Measurements from ENCODE around the gene TBATA. TPM values are rescaled to one million over a fixed set of nuclear protein-coding genes. Genes with fewer than 3 reads are reported as not detected.
A peak's percentile ranks its signal among the peaks of the same experiment; 100 is the strongest.

Gene TBATA, protein sequence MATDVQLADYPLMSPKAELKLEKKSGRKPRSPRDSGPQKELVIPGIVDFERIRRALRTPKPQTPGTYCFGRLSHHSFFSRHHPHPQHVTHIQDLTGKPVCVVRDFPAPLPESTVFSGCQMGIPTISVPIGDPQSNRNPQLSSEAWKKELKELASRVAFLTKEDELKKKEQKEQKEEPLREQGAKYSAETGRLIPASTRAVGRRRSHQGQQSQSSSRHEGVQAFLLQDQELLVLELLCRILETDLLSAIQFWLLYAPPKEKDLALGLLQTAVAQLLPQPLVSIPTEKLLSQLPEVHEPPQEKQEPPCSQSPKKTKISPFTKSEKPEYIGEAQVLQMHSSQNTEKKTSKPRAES
- 0.16 TPM for polyA plus RNA-seq
- long read RNA-seq, donor 1 = 0 reads
- long read RNA-seq, donor 2 = 0 reads
- long read RNA-seq, donor 3 = 0 reads
- long read RNA-seq, donor 4 = 0 reads
- long read RNA-seq, donor 5 = 0 reads
- long read RNA-seq, donor 6 = 0 reads
- long read RNA-seq, donor 7 = 0 reads
- long read RNA-seq, donor 8 = 0 reads
- long read RNA-seq, donor 9 = 0 reads
- long read RNA-seq, donor 10 = 0 reads
- long read RNA-seq, donor 11 = 0 reads

DNA sequence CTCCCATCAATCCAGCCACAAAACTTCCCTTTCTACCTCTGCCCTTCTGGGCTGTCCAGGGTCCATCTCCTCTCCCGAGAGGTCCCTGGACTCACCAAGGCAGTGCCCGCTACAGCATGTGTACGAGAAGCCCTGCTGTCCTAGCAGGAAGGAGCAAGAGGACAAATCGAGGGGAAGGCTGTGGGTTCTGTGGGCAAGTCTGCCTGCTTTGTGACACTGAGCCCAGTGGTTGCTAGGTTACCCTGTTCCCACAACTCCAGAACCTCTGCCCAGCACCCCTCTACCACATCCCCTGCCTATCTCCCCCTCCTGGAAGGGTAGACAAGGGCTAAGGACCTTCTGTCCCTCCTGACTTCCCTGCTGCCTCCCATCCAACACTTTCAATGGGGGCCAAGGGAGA is at the start of gene TBATA:
TSS of gene TBATA (minus strand) at position 188 of the 400 bp plus-strand sequence. CDS start 1,998 bp downstream, outside the sequence.
- Histone ChIP-seq H3K36me3 (ENCODE audit: control insufficient read depth, insufficient read depth, low read length) (no peaks in the 10 kb centered on the region), H3K27ac (ENCODE audit: low read length) (no peak within 1 kb of the TSS), H3K4me3 (ENCODE audit: low read length) (no peak within 1 kb of the TSS), H3K9me3 (ENCODE audit: control insufficient read depth, low read depth, low read length) (no peaks in the 10 kb centered on the region), H3K27me3 (ENCODE audit: control insufficient read depth, insufficient read depth, low read length) (no peaks in the 10 kb centered on the region), H3K4me1 (ENCODE audit: control insufficient read depth, insufficient read depth, low read length) (no peaks in the 10 kb centered on the region)
- no peak for DNase-seq
- WGBS (ENCODE audit: insufficient coverage, low lambda C conversion rate) = no CpG with 5 or more reads among the region's 4 CpGs

DNA sequence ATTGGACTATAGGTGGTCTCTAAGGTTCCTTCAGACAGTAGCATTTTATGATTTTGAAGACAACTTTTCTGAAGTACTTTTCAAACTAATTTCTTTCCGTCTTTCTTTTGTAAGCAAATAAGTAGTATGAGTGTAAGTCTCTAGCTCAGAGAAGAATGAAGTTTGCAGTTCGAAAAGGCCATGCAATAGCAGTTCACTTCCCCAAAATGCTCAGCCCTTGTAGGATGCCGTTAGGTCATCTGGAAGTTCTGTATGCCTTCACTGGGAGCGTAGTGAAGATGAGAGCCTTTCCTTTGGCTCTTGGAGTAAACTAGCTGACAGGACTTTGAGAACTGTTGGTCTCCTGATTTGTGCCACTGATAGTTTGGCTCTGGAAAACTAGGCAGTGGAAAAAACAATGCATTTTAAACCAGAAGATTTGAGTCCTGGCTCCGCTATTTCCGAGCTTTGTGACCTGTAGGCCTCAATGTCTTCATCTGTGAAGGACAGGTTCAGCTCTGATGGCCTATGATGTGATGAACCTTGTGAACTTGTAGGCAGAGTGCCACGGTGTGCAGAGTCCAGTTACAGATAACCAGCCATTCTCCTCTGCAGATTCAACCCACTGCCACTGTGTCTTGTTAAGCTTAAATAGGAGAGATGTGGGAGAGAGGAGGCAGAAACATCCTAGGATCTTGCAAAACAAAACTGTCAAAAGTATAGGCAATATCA is 49.4 kb upstream of the TBATA start:
- Histone ChIP-seq H3K4me3 (ENCODE audit: low read length) (no peak overlapping the region), H3K4me1 (ENCODE audit: control insufficient read depth, insufficient read depth, low read length) (peaks cover 44% of the 10 kb centered on the region), H3K27me3 (ENCODE audit: control insufficient read depth, insufficient read depth, low read length) (no peaks in the 10 kb centered on the region), H3K27ac (ENCODE audit: low read length) (no peak overlapping the region), H3K36me3 (ENCODE audit: control insufficient read depth, insufficient read depth, low read length) (peaks cover 2% of the 10 kb centered on the region), H3K9me3 (ENCODE audit: control insufficient read depth, low read depth, low read length) (no peaks in the 10 kb centered on the region)
- DNase-seq = peak; percentile 56 to 64
- WGBS (ENCODE audit: insufficient coverage, low lambda C conversion rate) = 100% methylated on average over 1 of the region's 7 CpGs

- Histone ChIP-seq H3K9me3 (ENCODE audit: control insufficient read depth, low read depth, low read length) (no peaks in the 10 kb centered on the region), H3K27ac (ENCODE audit: low read length) (no peak overlapping the region), H3K4me1 (ENCODE audit: control insufficient read depth, insufficient read depth, low read length) (peaks cover 49% of the 10 kb centered on the region), H3K36me3 (ENCODE audit: control insufficient read depth, insufficient read depth, low read length) (peaks cover 2% of the 10 kb centered on the region), H3K27me3 (ENCODE audit: control insufficient read depth, insufficient read depth, low read length) (no peaks in the 10 kb centered on the region), H3K4me3 (ENCODE audit: low read length) (no peak overlapping the region)
- no CpG with 5 or more reads among the region's 5 CpGs for WGBS (ENCODE audit: insufficient coverage, low lambda C conversion rate)
- DNase-seq = no peak
Measured at GRCh38 chr10:70834021-70834420, 48.8 kb upstream of the TBATA start.

DNA sequence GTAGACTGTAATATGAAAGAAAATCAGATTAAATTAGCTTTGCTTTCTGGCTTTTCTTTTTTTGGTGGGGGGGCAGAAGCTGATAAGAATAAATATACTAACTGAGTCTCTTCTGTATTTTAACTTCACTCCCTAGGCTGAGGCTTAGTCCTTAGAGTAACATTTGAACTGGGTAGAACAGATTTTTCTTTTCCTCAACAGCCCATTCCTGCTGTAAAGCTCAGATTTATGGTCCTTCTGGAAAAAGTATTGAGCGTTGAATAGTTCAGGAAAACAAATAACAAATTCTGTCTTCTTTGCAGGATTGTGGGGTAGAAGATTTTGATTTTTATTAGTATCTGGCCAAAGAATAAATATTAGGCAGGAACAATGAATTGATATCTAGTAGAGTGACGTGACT is 48.4 kb upstream of the TBATA start:
- Histone ChIP-seq H3K4me3 (ENCODE audit: low read length) (no peak overlapping the region), H3K9me3 (ENCODE audit: control insufficient read depth, low read depth, low read length) (no peaks in the 10 kb centered on the region), H3K36me3 (ENCODE audit: control insufficient read depth, insufficient read depth, low read length) (peaks cover 2% of the 10 kb centered on the region), H3K27ac (ENCODE audit: low read length) (no peak overlapping the region), H3K4me1 (ENCODE audit: control insufficient read depth, insufficient read depth, low read length) (peaks cover 53% of the 10 kb centered on the region), H3K27me3 (ENCODE audit: control insufficient read depth, insufficient read depth, low read length) (no peaks in the 10 kb centered on the region)
- 25% methylated on average over 1 of the region's 2 CpGs for WGBS (ENCODE audit: insufficient coverage, low lambda C conversion rate)
- no peak for DNase-seq

DNA sequence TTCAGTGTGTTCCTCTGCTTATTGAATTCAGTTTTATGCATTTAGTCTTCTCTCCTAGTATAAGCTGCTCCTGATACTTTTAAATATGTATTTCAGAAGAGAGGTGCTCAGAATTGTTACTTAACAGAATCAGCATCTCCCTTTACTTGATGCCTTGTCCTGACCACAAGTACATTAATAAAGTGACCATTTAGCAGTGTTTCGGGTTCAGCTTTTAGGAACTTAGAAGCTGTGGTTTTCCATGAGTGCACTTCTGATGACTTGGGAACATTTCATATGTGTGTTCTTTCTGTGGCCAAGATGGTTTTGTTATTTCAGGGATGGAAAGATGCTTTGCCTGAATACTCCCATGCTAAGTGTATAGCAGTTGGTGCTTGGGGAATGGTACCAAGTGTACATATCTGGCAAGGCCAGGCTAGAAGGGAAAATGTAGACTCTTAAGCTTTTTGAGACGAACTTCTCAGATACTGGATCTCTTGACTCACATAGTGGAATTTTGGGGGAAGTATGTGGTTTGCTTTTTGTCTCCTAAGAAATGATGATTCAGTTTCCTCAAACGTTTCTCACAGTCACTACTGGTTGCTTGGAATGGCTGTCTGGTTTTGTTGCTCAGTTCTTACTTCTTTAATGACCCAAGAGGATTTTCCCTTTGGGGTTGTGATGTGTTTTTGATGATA is 47.8 kb upstream of the TBATA start:
- no peak for DNase-seq
- Histone ChIP-seq H3K27ac (ENCODE audit: low read length) (no peak overlapping the region), H3K36me3 (ENCODE audit: control insufficient read depth, insufficient read depth, low read length) (peaks cover 2% of the 10 kb centered on the region), H3K9me3 (ENCODE audit: control insufficient read depth, low read depth, low read length) (no peaks in the 10 kb centered on the region), H3K27me3 (ENCODE audit: control insufficient read depth, insufficient read depth, low read length) (no peaks in the 10 kb centered on the region), H3K4me3 (ENCODE audit: low read length) (no peak overlapping the region), H3K4me1 (ENCODE audit: control insufficient read depth, insufficient read depth, low read length) (peaks cover 53% of the 10 kb centered on the region)
- WGBS (ENCODE audit: insufficient coverage, low lambda C conversion rate) = 100% methylated on average over 1 of the region's 3 CpGs

DNA sequence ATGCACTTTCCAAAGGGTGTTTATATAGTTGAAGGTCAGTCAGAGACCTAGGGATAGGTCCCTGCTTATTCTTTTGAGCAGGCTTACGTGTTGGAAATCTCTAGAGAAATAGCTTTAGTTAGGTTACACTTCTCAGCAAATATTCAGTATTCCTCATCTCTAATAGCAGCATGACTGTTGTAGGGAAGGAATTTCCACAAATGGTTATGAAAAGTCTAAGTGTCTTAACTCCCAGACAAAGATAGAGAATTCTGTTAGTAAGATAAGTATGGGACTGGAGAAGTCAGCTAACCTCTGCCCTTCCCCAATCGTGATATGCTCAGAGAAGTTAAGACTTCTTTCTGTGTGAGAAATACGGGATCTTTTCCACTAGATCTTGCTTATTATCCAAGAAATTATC is 47.0 kb upstream of the TBATA start:
- H3K4me1 ChIP-seq (ENCODE audit: control insufficient read depth, insufficient read depth, low read length) = peaks cover 53% of the 10 kb centered on the region
- WGBS (ENCODE audit: insufficient coverage, low lambda C conversion rate) = no CpG with 5 or more reads among the region's 3 CpGs
- no peak for DNase-seq
- no peaks in the 10 kb centered on the region for H3K36me3 ChIP-seq (ENCODE audit: control insufficient read depth, insufficient read depth, low read length)
- no peaks in the 10 kb centered on the region for H3K27me3 ChIP-seq (ENCODE audit: control insufficient read depth, insufficient read depth, low read length)
- H3K4me3 ChIP-seq (ENCODE audit: low read length) = no peak overlapping the region
- H3K27ac ChIP-seq (ENCODE audit: low read length) = peak overlapping the region; percentile 2
- no peaks in the 10 kb centered on the region for H3K9me3 ChIP-seq (ENCODE audit: control insufficient read depth, low read depth, low read length)

DNA sequence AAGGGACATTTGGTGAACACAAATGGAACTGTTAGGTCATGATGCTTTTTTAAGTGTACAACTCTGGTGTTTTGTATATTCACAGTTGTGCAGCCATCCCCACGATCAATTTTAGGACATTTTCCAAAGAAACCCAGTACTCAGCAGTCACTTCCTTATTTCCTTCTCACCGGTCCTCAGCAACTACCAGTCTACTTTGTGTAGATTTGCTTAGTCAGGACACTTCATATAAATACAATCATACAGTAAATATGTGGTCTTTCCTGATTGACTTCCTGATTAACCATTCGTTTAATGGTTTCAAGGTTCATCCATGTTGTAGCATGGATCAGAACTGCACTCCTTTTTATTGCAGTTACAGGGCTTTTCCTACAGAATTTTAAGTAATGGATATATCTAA is 45.0 kb upstream of the TBATA start:
- WGBS (ENCODE audit: insufficient coverage, low lambda C conversion rate) = 14% methylated on average over 1 of the region's 3 CpGs
- H3K4me3 ChIP-seq (ENCODE audit: low read length) = no peak overlapping the region
- peak; percentile 76 to 91 for DNase-seq
- peak overlapping the region; percentile 89 for H3K27ac ChIP-seq (ENCODE audit: low read length)
- peaks cover 8% of the 10 kb centered on the region for H3K36me3 ChIP-seq (ENCODE audit: control insufficient read depth, insufficient read depth, low read length)
- H3K9me3 ChIP-seq (ENCODE audit: control insufficient read depth, low read depth, low read length) = no peaks in the 10 kb centered on the region
- H3K4me1 ChIP-seq (ENCODE audit: control insufficient read depth, insufficient read depth, low read length) = peaks cover 43% of the 10 kb centered on the region
- no peaks in the 10 kb centered on the region for H3K27me3 ChIP-seq (ENCODE audit: control insufficient read depth, insufficient read depth, low read length)

- H3K27ac ChIP-seq (ENCODE audit: low read length) = peak overlapping the region; percentile 89
- WGBS (ENCODE audit: insufficient coverage, low lambda C conversion rate) = 51% methylated on average over 2 of the region's 5 CpGs
- DNase-seq = peak; percentile 35 to 39
Measured at GRCh38 chr10:70829543-70829942, 44.4 kb upstream of the TBATA start.

DNA sequence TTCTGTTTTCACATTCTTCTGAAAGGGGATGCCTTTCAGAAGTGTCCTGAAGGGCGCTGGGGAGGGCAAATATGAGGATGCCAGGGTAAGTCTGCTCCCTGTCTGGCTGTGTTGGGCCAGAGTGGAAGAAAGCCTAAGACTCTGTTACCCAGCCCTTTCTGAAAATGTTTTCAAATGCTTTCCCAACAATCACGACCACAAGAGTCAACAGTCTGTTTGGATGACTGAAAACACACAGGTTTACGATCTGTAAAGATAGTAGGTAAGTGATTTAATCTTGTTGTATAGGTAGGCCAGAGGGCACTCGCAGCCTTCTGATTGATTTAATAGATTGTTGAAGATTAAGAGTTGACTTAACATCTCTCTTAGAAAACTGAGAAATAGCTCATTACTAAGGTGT is 43.7 kb upstream of the TBATA start:
- Histone ChIP-seq H3K27ac (ENCODE audit: low read length) (peak overlapping the region; percentile 89), H3K9me3 (ENCODE audit: control insufficient read depth, low read depth, low read length) (no peaks in the 10 kb centered on the region), H3K27me3 (ENCODE audit: control insufficient read depth, insufficient read depth, low read length) (no peaks in the 10 kb centered on the region), H3K4me3 (ENCODE audit: low read length) (no peak overlapping the region), H3K36me3 (ENCODE audit: control insufficient read depth, insufficient read depth, low read length) (peaks cover 11% of the 10 kb centered on the region), H3K4me1 (ENCODE audit: control insufficient read depth, insufficient read depth, low read length) (peaks cover 36% of the 10 kb centered on the region)
- 20% methylated on average over 1 of the region's 4 CpGs for WGBS (ENCODE audit: insufficient coverage, low lambda C conversion rate)
- DNase-seq = no peak

More at GRCh38 chr10:70829543-70829942, 44.4 kb upstream of the TBATA start:
- Histone ChIP-seq H3K36me3 (ENCODE audit: control insufficient read depth, insufficient read depth, low read length) (peaks cover 11% of the 10 kb centered on the region), H3K27me3 (ENCODE audit: control insufficient read depth, insufficient read depth, low read length) (no peaks in the 10 kb centered on the region), H3K9me3 (ENCODE audit: control insufficient read depth, low read depth, low read length) (no peaks in the 10 kb centered on the region), H3K4me3 (ENCODE audit: low read length) (no peak overlapping the region), H3K4me1 (ENCODE audit: control insufficient read depth, insufficient read depth, low read length) (peaks cover 38% of the 10 kb centered on the region)
